Stimulated activated naive CD8-positive, alpha-beta T cell treated with anti-CD3 and anti-CD28 coated beads, Interleukin-15, Interleukin-2, amounts not matched to agents 100 ng/mL and 50 ng/mL, for 24 hours (primary cell): Measurements from ENCODE around the gene AWAT2.

Experiments used
- H3K27ac Mint-ChIP-seq: one replicate; pipeline ENCODE4 v1.8.0; 2021; ENCODE audit warnings: mild to moderate bottlenecking, mixed read lengths
- H3K27me3 Mint-ChIP-seq: one replicate; pipeline ENCODE4 v1.8.0; 2021; ENCODE audit warnings: mixed read lengths
- H3K36me3 Mint-ChIP-seq: one replicate; pipeline ENCODE4 v1.8.0; 2021; ENCODE audit warnings: low read depth, mixed read lengths
- H3K4me1 Mint-ChIP-seq: one replicate; pipeline ENCODE4 v1.8.0; 2021; ENCODE audit warnings: low read depth, mixed read lengths
- H3K4me3 Mint-ChIP-seq: one replicate; pipeline ENCODE4 v1.8.0; 2021; ENCODE audit warnings: mild to moderate bottlenecking, mixed read lengths
- H3K9me3 Mint-ChIP-seq: one replicate; pipeline ENCODE4 v1.8.0; 2021; ENCODE audit warnings: mixed read lengths

Gene AWAT2

GRCh38 chrX:70049925-70050324, at the start of gene AWAT2:
Gene AWAT2 (minus strand): TSS chrX:70049938. CDS start chrX:70049932, 6 bp downstream.
- H3K36me3 Mint-ChIP-seq = no peaks in the 10 kb centered on the region
- H3K27me3 Mint-ChIP-seq = no peaks in the 10 kb centered on the region
- H3K27ac Mint-ChIP-seq = no peak within 1 kb of the TSS
- H3K4me1 Mint-ChIP-seq = no peaks in the 10 kb centered on the region
- H3K9me3 Mint-ChIP-seq = no peaks in the 10 kb centered on the region
- H3K4me3 Mint-ChIP-seq = no peak within 1 kb of the TSS

- H3K4me1 Mint-ChIP-seq = no peaks in the 10 kb centered on the region
- H3K9me3 Mint-ChIP-seq = no peaks in the 10 kb centered on the region
- H3K27ac Mint-ChIP-seq = no peak overlapping the region
- H3K27me3 Mint-ChIP-seq = peaks cover 13% of the 10 kb centered on the region
- H3K36me3 Mint-ChIP-seq = no peaks in the 10 kb centered on the region
- H3K4me3 Mint-ChIP-seq = no peak overlapping the region
Observed at GRCh38 chrX:70096052-70096451, 46.3 kb upstream of the AWAT2 start.

- Mint-ChIP-seq H3K36me3 (no peaks in the 10 kb centered on the region), H3K9me3 (no peaks in the 10 kb centered on the region), H3K27ac (no peak overlapping the region), H3K4me3 (no peak overlapping the region), H3K4me1 (no peaks in the 10 kb centered on the region), H3K27me3 (no peaks in the 10 kb centered on the region)
Observed at GRCh38 chrX:70092247-70092646, 42.5 kb upstream of the AWAT2 start.

GRCh38 chrX:70089604-70090297, 40.0 kb upstream of the AWAT2 start:
- no peaks in the 10 kb centered on the region for H3K9me3 Mint-ChIP-seq
- no peak overlapping the region for H3K27ac Mint-ChIP-seq
- H3K4me3 Mint-ChIP-seq = no peak overlapping the region
- H3K36me3 Mint-ChIP-seq = no peaks in the 10 kb centered on the region
- H3K27me3 Mint-ChIP-seq = no peaks in the 10 kb centered on the region
- no peaks in the 10 kb centered on the region for H3K4me1 Mint-ChIP-seq

- no peak overlapping the region for H3K4me3 Mint-ChIP-seq
Observed at GRCh38 chrX:70088751-70089150, 39.0 kb upstream of the AWAT2 start.

GRCh38 chrX:70087857-70088630, 38.3 kb upstream of the AWAT2 start:
- H3K27ac Mint-ChIP-seq = no peak overlapping the region
- no peaks in the 10 kb centered on the region for H3K4me1 Mint-ChIP-seq
- H3K36me3 Mint-ChIP-seq = no peaks in the 10 kb centered on the region
- no peak overlapping the region for H3K4me3 Mint-ChIP-seq
- H3K9me3 Mint-ChIP-seq = no peaks in the 10 kb centered on the region
- H3K27me3 Mint-ChIP-seq = no peaks in the 10 kb centered on the region

More at GRCh38 chrX:70088751-70089150, 39.0 kb upstream of the AWAT2 start:
- no peaks in the 10 kb centered on the region for H3K4me1 Mint-ChIP-seq
- H3K27ac Mint-ChIP-seq = no peak overlapping the region
- H3K27me3 Mint-ChIP-seq = no peaks in the 10 kb centered on the region
- H3K9me3 Mint-ChIP-seq = no peaks in the 10 kb centered on the region
- H3K36me3 Mint-ChIP-seq = no peaks in the 10 kb centered on the region

GRCh38 chrX:70084592-70085240, 35.0 kb upstream of the AWAT2 start:
- Mint-ChIP-seq H3K4me3 (no peak overlapping the region), H3K36me3 (no peaks in the 10 kb centered on the region), H3K9me3 (no peaks in the 10 kb centered on the region), H3K27ac (no peak overlapping the region), H3K27me3 (no peaks in the 10 kb centered on the region), H3K4me1 (no peaks in the 10 kb centered on the region)

GRCh38 chrX:70082723-70083122, 33.0 kb upstream of the AWAT2 start:
- H3K27me3 Mint-ChIP-seq = no peaks in the 10 kb centered on the region
- H3K4me3 Mint-ChIP-seq = no peak overlapping the region
- no peaks in the 10 kb centered on the region for H3K36me3 Mint-ChIP-seq
- H3K27ac Mint-ChIP-seq = no peak overlapping the region
- H3K9me3 Mint-ChIP-seq = no peaks in the 10 kb centered on the region
- H3K4me1 Mint-ChIP-seq = no peaks in the 10 kb centered on the region

- Mint-ChIP-seq H3K4me3 (no peak overlapping the region), H3K4me1 (no peaks in the 10 kb centered on the region), H3K36me3 (no peaks in the 10 kb centered on the region), H3K9me3 (no peaks in the 10 kb centered on the region), H3K27ac (no peak overlapping the region), H3K27me3 (no peaks in the 10 kb centered on the region)
Observed at GRCh38 chrX:70079870-70080269, 30.1 kb upstream of the AWAT2 start.

- Mint-ChIP-seq H3K36me3 (no peaks in the 10 kb centered on the region), H3K27me3 (no peaks in the 10 kb centered on the region), H3K27ac (no peak overlapping the region), H3K9me3 (no peaks in the 10 kb centered on the region), H3K4me3 (no peak overlapping the region), H3K4me1 (no peaks in the 10 kb centered on the region)
Observed at GRCh38 chrX:70079297-70079696, 29.6 kb upstream of the AWAT2 start.

- no peaks in the 10 kb centered on the region for H3K27me3 Mint-ChIP-seq
- H3K27ac Mint-ChIP-seq = no peak overlapping the region
- no peaks in the 10 kb centered on the region for H3K36me3 Mint-ChIP-seq
- H3K4me1 Mint-ChIP-seq = no peaks in the 10 kb centered on the region
- no peaks in the 10 kb centered on the region for H3K9me3 Mint-ChIP-seq
- H3K4me3 Mint-ChIP-seq = no peak overlapping the region
Observed at GRCh38 chrX:70066646-70067045, 16.9 kb upstream of the AWAT2 start.

- H3K4me3 Mint-ChIP-seq = no peak overlapping the region
- no peaks in the 10 kb centered on the region for H3K27me3 Mint-ChIP-seq
- H3K36me3 Mint-ChIP-seq = no peaks in the 10 kb centered on the region
- no peak overlapping the region for H3K27ac Mint-ChIP-seq
- no peaks in the 10 kb centered on the region for H3K4me1 Mint-ChIP-seq
- no peaks in the 10 kb centered on the region for H3K9me3 Mint-ChIP-seq
Observed at GRCh38 chrX:70062961-70063550, 13.3 kb upstream of the AWAT2 start.

- Mint-ChIP-seq H3K4me3 (no peak within 1 kb of the TSS), H3K27me3 (no peaks in the 10 kb centered on the region), H3K36me3 (no peaks in the 10 kb centered on the region), H3K9me3 (no peaks in the 10 kb centered on the region), H3K27ac (no peak within 1 kb of the TSS), H3K4me1 (no peaks in the 10 kb centered on the region)
Observed at GRCh38 chrX:70062076-70062475, 12.3 kb upstream of the AWAT2 start, which contains the start of gene OTUD6A. Gene OTUD6A (plus strand): TSS chrX:70062457. CDS start chrX:70062525, 68 bp downstream.

GRCh38 chrX:70054391-70054790, 4.7 kb upstream of the AWAT2 start:
- H3K9me3 Mint-ChIP-seq = no peaks in the 10 kb centered on the region
- H3K4me3 Mint-ChIP-seq = no peak overlapping the region
- no peaks in the 10 kb centered on the region for H3K27me3 Mint-ChIP-seq
- H3K36me3 Mint-ChIP-seq = no peaks in the 10 kb centered on the region
- H3K4me1 Mint-ChIP-seq = no peaks in the 10 kb centered on the region
- no peak overlapping the region for H3K27ac Mint-ChIP-seq
